Smooth muscle cell (in vitro differentiated cells): Measurements from ENCODE around the gene STEAP1B. TPM values are rescaled to one million over a fixed set of nuclear protein-coding genes. Genes with fewer than 3 reads are reported as not detected.

ENCODE experiments used
- DNase-seq: peaks from one replicate; lab custom pipeline; 2025; ENCODE audit not compliant: unreplicated experiment; lab: John Stamatoyannopoulos, UW
- H2AFZ ChIP-seq: fragments of 200-600 bp; sonication (generic); 2 replicates; pipeline ENCODE4 v1.6.0; 2016; ENCODE audit warnings: antibody characterized with exemption, low read depth, mild to moderate bottlenecking
- H3F3A ChIP-seq: fragments of 200-600 bp; sonication (generic); 2 replicates; pipeline ENCODE4 v1.6.0; 2017; ENCODE audit warnings: antibody characterized with exemption, low read depth
- H3K27ac ChIP-seq: fragments of 200-600 bp; sonication (generic); 2 replicates; pipeline ENCODE4 v1.5.1; 2016; ENCODE audit warnings: low read depth, mild to moderate bottlenecking
- H3K27me3 ChIP-seq: fragments of 200-600 bp; sonication (generic); 2 replicates; pipeline ENCODE4 v1.6.1; 2016; ENCODE audit warnings: low read depth, mild to moderate bottlenecking
- H3K36me3 ChIP-seq: fragments of 200-600 bp; sonication (generic); 2 replicates; pipeline ENCODE4 v1.5.1; 2016; ENCODE audit warnings: low read depth
- H3K4me1 ChIP-seq: fragments of 200-600 bp; sonication (generic); 2 replicates; pipeline ENCODE4 v1.5.1; 2016; ENCODE audit warnings: low read depth
- H3K4me2 ChIP-seq: fragments of 200-600 bp; sonication (generic); 2 replicates; pipeline ENCODE4 v1.6.0; 2016; ENCODE audit warnings: mild to moderate bottlenecking
- H3K4me3 ChIP-seq: fragments of 200-600 bp; sonication (generic); 2 replicates; pipeline ENCODE4 v1.5.1; 2016; ENCODE audit warnings: mild to moderate bottlenecking
- H3K79me2 ChIP-seq: fragments of 200-600 bp; sonication (generic); 2 replicates; pipeline ENCODE4 v1.6.0; 2016; ENCODE audit warnings: low read depth, mild to moderate bottlenecking
- H3K9ac ChIP-seq: fragments of 200-600 bp; sonication (generic); 2 replicates; pipeline ENCODE4 v1.6.0; 2016; ENCODE audit warnings: low read depth
- H3K9me3 ChIP-seq: fragments of 200-600 bp; sonication (generic); replicated peaks from 2 replicates; pipeline ENCODE4 v1.5.1; 2016; ENCODE audit warnings: low read depth
- H4K20me1 ChIP-seq: fragments of 200-600 bp; sonication (generic); 2 replicates; pipeline ENCODE4 v1.6.0; 2016; ENCODE audit warnings: low read depth
- CTCF ChIP-seq: fragments of 200-600 bp; sonication (generic); IDR thresholded peaks from 2 replicates; pipeline ENCODE4 v1.5.1; 2017; ENCODE audit warnings: borderline replicate concordance, mild to moderate bottlenecking, antibody characterized with exemption; ENCODE audit not compliant: insufficient read depth, poor library complexity, severe bottlenecking
- WGBS: methylation state at CpG from one replicate; pipeline ENCODE4 v1.1.7; 2016; ENCODE audit warnings: low lambda C conversion rate; 5-methylcytosine and 5-hydroxymethylcytosine counted together
- polyA plus RNA-seq: library from polyadenylated mRNA; unstranded; fragments of >200 nt; fragmentation: Nextera tagmentation; extraction: Ambion mirVana; gene quantifications from 2 replicates; pipeline ENCODE4 v1.2.1, GENCODE V29; 2016
- total RNA-seq: library from RNA; depleted of rRNA; stranded (reverse); fragments of >200 nt; gene quantifications from 2 replicates; pipeline ENCODE4 v1.2.3, GENCODE V29; 2014

Gene STEAP1B
- total and polyA plus RNA-seq, 2 experiments from 2014 or later, result 0.40 TPM; not detected in 1

- no peaks in the 10 kb centered on the region for H3K4me1 ChIP-seq
- no peaks in the 10 kb centered on the region for H3K27me3 ChIP-seq
- H4K20me1 ChIP-seq, result no peaks in the 10 kb centered on the region
- no peaks in the 10 kb centered on the region for H3K36me3 ChIP-seq
- no peaks in the 10 kb centered on the region for H3F3A ChIP-seq
- TF ChIP-seq CTCF, result no peak
- no peak overlapping the region for H2AFZ ChIP-seq
- H3K27ac ChIP-seq, result no peak overlapping the region
- no peaks in the 10 kb centered on the region for H3K79me2 ChIP-seq
- no peak overlapping the region for H3K9ac ChIP-seq
- H3K9me3 ChIP-seq, result no peaks in the 10 kb centered on the region
- no peak for DNase-seq
- H3K4me3 ChIP-seq, result no peak overlapping the region
- no peak overlapping the region for H3K4me2 ChIP-seq
Measured at GRCh38 chr7:22447008-22447407, 53.0 kb downstream of the STEAP1B start.

DNA sequence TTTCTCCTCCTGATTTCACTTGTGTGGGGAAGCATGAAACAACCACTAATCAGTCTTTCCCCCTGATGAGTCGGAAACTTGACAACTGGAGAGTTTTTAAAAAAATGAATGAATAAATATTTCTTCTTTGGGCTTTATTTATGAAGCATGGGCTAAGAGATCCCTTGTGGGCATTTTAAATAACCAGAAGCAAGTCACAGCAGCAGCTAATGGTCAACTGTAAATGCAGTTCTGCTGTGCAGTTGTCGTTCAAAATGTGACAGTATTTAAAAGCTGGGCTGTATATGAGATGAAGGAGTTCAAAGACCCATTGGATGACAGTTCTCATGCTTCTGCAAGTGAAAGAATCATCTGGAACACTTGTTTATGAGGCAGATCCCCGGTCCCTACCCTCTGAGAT lies 54.1 kb downstream of the STEAP1B start:
- H3K9me3 ChIP-seq, result no peaks in the 10 kb centered on the region
- H3K4me1 ChIP-seq, result no peaks in the 10 kb centered on the region
- H2AFZ ChIP-seq, result no peak overlapping the region
- no peaks in the 10 kb centered on the region for H3K27me3 ChIP-seq
- DNase-seq, result no peak
- 81% methylated on average over 3 of the region's 3 CpGs for WGBS
- H4K20me1 ChIP-seq, result no peaks in the 10 kb centered on the region
- no peaks in the 10 kb centered on the region for H3K79me2 ChIP-seq
- H3K9ac ChIP-seq, result no peak overlapping the region
- H3K36me3 ChIP-seq, result no peaks in the 10 kb centered on the region
- TF ChIP-seq CTCF, result no peak
- no peak overlapping the region for H3K4me3 ChIP-seq
- H3K27ac ChIP-seq, result no peak overlapping the region
- H3K4me2 ChIP-seq, result no peak overlapping the region
- no peaks in the 10 kb centered on the region for H3F3A ChIP-seq

DNA sequence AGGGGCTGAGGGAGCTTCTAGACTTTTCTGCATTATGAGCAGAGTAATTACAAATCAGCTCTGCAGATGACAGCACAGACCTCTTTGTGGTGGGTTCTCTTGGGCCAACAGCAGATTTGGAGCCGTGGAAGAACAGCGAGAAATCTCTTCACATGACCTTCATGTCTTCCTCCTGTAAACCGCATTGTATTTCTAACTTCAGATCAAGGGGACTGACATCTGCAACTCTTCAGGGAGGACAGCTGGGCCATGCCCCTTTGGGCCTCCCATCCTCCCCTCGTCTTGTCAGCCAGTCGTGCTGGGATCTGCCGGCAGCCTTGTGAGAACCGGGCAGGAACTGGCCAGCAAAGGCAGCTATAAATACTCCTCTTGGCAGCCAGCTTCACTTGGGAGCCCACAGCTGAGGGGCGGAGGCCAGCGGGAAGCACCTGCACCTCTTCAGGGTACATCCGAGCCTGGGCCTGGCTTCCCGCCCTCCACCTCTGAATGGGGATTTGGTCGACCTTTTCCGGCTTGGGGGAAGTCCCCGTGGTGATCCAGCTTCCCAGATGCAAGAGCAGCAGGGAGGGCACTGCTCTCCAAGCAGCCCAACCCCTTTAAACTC lies 54.7 kb downstream of the STEAP1B start:
- Histone ChIP-seq H3K79me2 (no peaks in the 10 kb centered on the region), H3K4me2 (no peak overlapping the region), H3K27ac (no peak overlapping the region), H3K27me3 (no peaks in the 10 kb centered on the region), H4K20me1 (no peaks in the 10 kb centered on the region), H3K9ac (no peak overlapping the region), H3F3A (no peaks in the 10 kb centered on the region), H3K4me1 (no peaks in the 10 kb centered on the region), H3K4me3 (no peak overlapping the region), H3K9me3 (no peaks in the 10 kb centered on the region), H2AFZ (no peak overlapping the region), H3K36me3 (no peaks in the 10 kb centered on the region)
- 79% methylated on average over 14 of the region's 14 CpGs for WGBS
- DNase-seq, result no peak
- TF ChIP-seq CTCF, result no peak
